Heart right ventricle (tissue), 16 donors: Measurements from ENCODE around the gene HMGN2. TPM values are rescaled to one million over a fixed set of nuclear protein-coding genes. Genes with fewer than 3 reads are reported as not detected.
A peak's percentile ranks its signal among the peaks of the same experiment; 100 is the strongest.

Experiments
- ATAC-seq, 8 donors: fragments of 200-7000 bp; cut with Tn5 transposase; one replicate each; pipeline ENCODE4 v1.9.1; 2020; ENCODE audit warnings: mild to moderate bottlenecking in 8 of 8, moderate library complexity in 8 of 8, moderate number of reproducible peaks in 1 of 8
- DNase-seq, 2 donors: peaks; one replicate each; pipeline ENCODE4 v3.0.0-alpha.2; 2020
- H3K27ac ChIP-seq, 10 donors: fragments of 200-600 bp; sonication (generic) in 2 of 10; one replicate each; pipeline versions ENCODE4 v1.5.0 to v1.8.0; 2020 to 2022; ENCODE audit warnings: mild to moderate bottlenecking in 3 of 10
- H3K27me3 ChIP-seq, 7 donors: fragments of 200-600 bp; one replicate each; pipeline ENCODE4 v1.8.0; 2021 to 2022; ENCODE audit warnings: mild to moderate bottlenecking in 2 of 7
- H3K36me3 ChIP-seq, 9 donors: fragments of 200-600 bp; sonication (generic) in 1 of 9; one replicate each; pipeline versions ENCODE4 v1.5.0 to v1.8.0; 2020 to 2022; ENCODE audit warnings: mild to moderate bottlenecking in 2 of 9
- H3K4me1 ChIP-seq, 9 donors: fragments of 200-600 bp; sonication (generic) in 1 of 9; one replicate each; pipeline versions ENCODE4 v1.5.0 to v1.8.0; 2020 to 2022; ENCODE audit warnings: mild to moderate bottlenecking in 4 of 9
- H3K4me3 ChIP-seq, 10 donors: fragments of 200-600 bp; sonication (generic) in 2 of 10; one replicate each; pipeline versions ENCODE4 v1.5.0 to v1.8.0; 2020 to 2022; ENCODE audit warnings: mild to moderate bottlenecking in 7 of 10, moderate library complexity in 2 of 10
- H3K9me3 ChIP-seq, 11 donors: fragments of 200-600 bp in 10 of 11; sonication (generic) in 2 of 11; one replicate each; pipeline versions ENCODE4 v1.5.0 to v1.8.0; 2013 to 2022; ENCODE audit warnings: mild to moderate bottlenecking in 2 of 11, control low read depth in 1 of 11, moderate library complexity in 1 of 11
- CTCF ChIP-seq, 9 donors: fragments of 200-600 bp; sonication (generic) in 2 of 9; IDR thresholded peaks; one replicate each; pipeline versions ENCODE4 v1.5.0 to v1.8.0; 2021 to 2022; ENCODE audit warnings: antibody characterized with exemption in 9 of 9, mild to moderate bottlenecking in 5 of 9, moderate library complexity in 1 of 9
- WGBS, 2 donors: extraction: QIAGEN DNeasy Blood & Tissue Kit; methylation state at CpG; one replicate each; pipeline ENCODE4 v1.1.7; 2013; ENCODE audit warnings: inconsistent platforms in 1 of 2; 5-methylcytosine and 5-hydroxymethylcytosine counted together
- intact Hi-C, 10 donors: fragments of 100-400 bp; cut with DNase I; formaldehyde crosslinking; loops; one replicate each; pipeline versions ENCODE4 v1.11.1 to v1.14.2; 2022
- long read RNA-seq, 3 donors: library from polyadenylated mRNA; unstranded; transcript quantifications; one replicate each; pipeline ENCODE4 v2.0.0, GENCODE V29; 2020 to 2021
- polyA plus RNA-seq, 2 donors: library from polyadenylated mRNA; stranded (reverse); fragments of 200-250 nt; gene quantifications; one replicate each; pipeline ENCODE4 v1.2.3, GENCODE V29; 2013
- total RNA-seq, 10 donors: library from RNA; stranded (reverse); fragmentation: NEBNext Ultra II Directional in 3 of 10; extraction: Animal tissue kit (Norgen Biotek cat#: 25700) in 3 of 10; gene quantifications; one replicate each; pipeline versions ENCODE4 v1.2.1 to v1.2.4, GENCODE V29; 2021 to 2023
- donor health status: Arrhythmogenic right ventricular cardiomyopathy.
- donor health status: ischemic (EF 13 %, LVEDD 7.1; RV severe dilation, severe dysfunction).
- donor health status: healthy with polysubstance abuse.
- donor health status: DM: no; HTN: yes; CAD: no.
- donor health status: DM: no; HTN: no; CAD: no.
- donor health status: ischemic (EF 25% LVEDD 6.9; RV normal size, moderate dysfunction).
- donor health status: ischemic (EF 25% LVEDD 5.7; RV mildly dilated, moderate dysfunction).
- donor health status: healthy.
- donor health status: DM: yes; HTN: yes; CAD: no.
- donor health status: Ischemic cardiomyopathy.
- donor health status: ischemic (EF 35%, LVEDD 5.7; RV mildly dilated, moderate dysfunction).
- donor health status: nonischemic (EF 11% LVEDD 7.7; RV severe dilation, severe dysfunction).
- donor health status: DM: yes; HTN: yes; CAD: no.
- donor health status: PGD.
- donor health status: ischemic (EF 29% LVEDD 5.4; RV normal size, mild dysfunction).
- donor health status: nonischemic (EF 23%, LVEDD 6.1; RV moderate dilation, normal function).

HMGN2 gene
- total RNA-seq (100 to 1,000 TPM; 104 to 221 (median 212) TPM), polyA plus RNA-seq (100 to 1,000 TPM; 133 to 199 TPM)
- long read RNA-seq, donor 1, transcript HMGN2-201 (6 exons, 1,191 nt), result major isoform, 84 of 102 reads
- long read RNA-seq, donor 1, partial matches to known transcripts, result 5 of 102 reads
- long read RNA-seq, donor 1, other reads (novel, unspliced or antisense), result 7 of 102 reads
- long read RNA-seq, donor 2, transcript HMGN2-201 (6 exons, 1,191 nt), result major isoform, 104 of 119 reads
- long read RNA-seq, donor 2, partial matches to known transcripts, result 6 of 119 reads
- long read RNA-seq, donor 2, other reads (novel, unspliced or antisense), result 7 of 119 reads
- long read RNA-seq, donor 3, transcript HMGN2-201 (6 exons, 1,191 nt), result major isoform, 164 of 173 reads
- long read RNA-seq, donor 3, partial matches to known transcripts, result 0 of 173 reads
- long read RNA-seq, donor 3, other reads (novel, unspliced or antisense), result 6 of 173 reads

DNA sequence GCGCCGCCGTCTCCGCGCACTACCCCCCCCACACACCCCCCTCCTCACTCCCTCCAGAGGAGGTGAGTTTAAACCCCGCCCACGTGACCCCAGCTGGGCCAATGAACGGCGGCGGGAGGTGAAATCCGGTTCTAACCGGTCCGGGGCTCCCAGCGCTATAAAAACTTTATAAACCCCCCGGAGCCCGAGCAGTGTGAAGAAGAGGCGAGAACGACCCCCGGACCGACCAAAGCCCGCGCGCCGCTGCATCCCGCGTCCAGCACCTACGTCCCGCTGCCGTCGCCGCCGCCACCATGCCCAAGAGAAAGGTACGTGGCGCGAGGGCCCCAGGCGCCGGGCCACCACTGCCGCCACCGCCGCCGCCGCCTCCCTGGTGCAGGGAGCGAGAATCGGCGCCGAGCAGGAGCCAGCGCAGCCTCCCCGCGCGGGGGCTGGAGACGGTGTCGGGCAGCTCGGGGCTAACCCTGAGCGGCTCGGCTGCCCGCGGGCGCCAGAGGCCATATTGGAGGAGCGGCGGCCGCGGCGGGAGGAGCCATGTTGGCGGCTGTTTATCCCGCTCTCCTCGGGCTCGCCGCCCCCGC, at the start of gene HMGN2:
HMGN2 (plus strand) TSS at position 121 of the 581 bp plus-strand sequence; CDS start at position 294, 173 bp downstream.
- ATAC-seq, result peak; percentile 77 to 89 (median 84)
- no peak for TF ChIP-seq CTCF (IDR thresholded peaks at IDR 0.05)
- peaks cover 0 to 64% (median 36%) of the 10 kb centered on the region in 9 donors for H3K36me3 ChIP-seq

GRCh38 chr1:26429721-26430120, 42.5 kb upstream of the HMGN2 start:
- peaks cover 0 to 14% (median 7%) of the 10 kb centered on the region in 9 donors for H3K36me3 ChIP-seq
- no peak for TF ChIP-seq CTCF (IDR thresholded peaks at IDR 0.05)
- peaks cover 4 to 31% (median 22%) of the 10 kb centered on the region in 9 donors for H3K4me1 ChIP-seq
- H3K9me3 ChIP-seq, result no peaks in the 10 kb centered on the region
- WGBS, 2 donors, result 82 to 91% methylated on average over 2 of the region's 2 CpGs
- DNase-seq (no peak), ATAC-seq (no peak)
- H3K4me3 ChIP-seq, result no peak overlapping the region
- no peak overlapping the region for H3K27ac ChIP-seq
- peaks cover 0 to 13% (median 4%) of the 10 kb centered on the region in 7 donors for H3K27me3 ChIP-seq
- intact Hi-C loops, result no loop called here

More for the DNA sequence above, at the start of gene HMGN2:
- intact Hi-C loops, result loop anchor here in 2 of 10 donors (2.0 kb wide), 2 partner anchors 28 to 40 kb away; partner anchors contain the start of gene DHDDS (in 1 of the 2)
- Histone ChIP-seq H3K27ac (peak within 1 kb of the TSS; percentile 95 to 100 (median 100)), H3K4me3 (peak within 1 kb of the TSS; percentile 69 to 100 (median 98)), H3K27me3 (no peaks in the 10 kb centered on the region), H3K4me1 (peaks cover 3 to 52% (median 35%) of the 10 kb centered on the region in 9 donors), H3K9me3 (no peaks in the 10 kb centered on the region)
- 0 to 1% methylated on average over 57 to 69 of the region's 69 CpGs for WGBS, 2 donors
- peak; percentile 87 to 93 for DNase-seq

GRCh38 chr1:26431979-26432695, 40.1 kb upstream of the HMGN2 start, which contains the start of gene DHDDS:
TSS of gene DHDDS (plus strand) at chr1:26432321. CDS start at chr1:26432946, 625 bp downstream.
- ATAC-seq, result peak; percentile 99 to 100 (median 100)
- intact Hi-C loops, result loop anchor here in 1 of 10 donors (2.0 kb wide), 1 partner anchor 41 kb away; the partner anchor contains the start of gene HMGN2

More at GRCh38 chr1:26431979-26432695, 40.1 kb upstream of the HMGN2 start, which contains the start of gene DHDDS:
- peaks cover 0 to 38% (median 7%) of the 10 kb centered on the region in 9 donors for H3K36me3 ChIP-seq
- no peak for TF ChIP-seq CTCF (IDR thresholded peaks at IDR 0.05)
- no peaks in the 10 kb centered on the region for H3K27me3 ChIP-seq
- peaks cover 4 to 35% (median 22%) of the 10 kb centered on the region in 9 donors for H3K4me1 ChIP-seq
- peak within 1 kb of the TSS in 9 of 10 donors; percentile 46 to 92 (median 80) for H3K27ac ChIP-seq
- H3K9me3 ChIP-seq, result no peaks in the 10 kb centered on the region
- H3K4me3 ChIP-seq, result peak within 1 kb of the TSS; percentile 48 to 87 (median 68)
- WGBS, 2 donors, result 0% methylated on average over 45 of the region's 45 CpGs
- peak; percentile 97 to 99 for DNase-seq
